DOHH2 (cell line): ENCODE results near the gene PALLD.

Experiments used
- H3F3A ChIP-seq: fragments of 200-600 bp; sonication (generic), shearing (Covaris generic); 2 replicates; pipeline ENCODE4 v1.6.0; 2016; ENCODE audit warnings: antibody characterized with exemption, mild to moderate bottlenecking; ENCODE audit not compliant: control insufficient read depth, insufficient read depth
- H3K27ac ChIP-seq: fragments of 200-600 bp; sonication (generic); 2 replicates; pipeline ENCODE4 v1.5.1; 2014; ENCODE audit warnings: low read depth, mild to moderate bottlenecking, low read length, moderate library complexity
- H3K27me3 ChIP-seq: fragments of 200-600 bp; sonication (generic); 2 replicates; pipeline ENCODE4 v1.6.1; 2014; ENCODE audit warnings: mild to moderate bottlenecking, low read length, mixed read lengths; ENCODE audit not compliant: control insufficient read depth
- H3K36me3 ChIP-seq: fragments of 200-600 bp; sonication (generic); 2 replicates; pipeline ENCODE4 v1.6.1; 2014; ENCODE audit warnings: mild to moderate bottlenecking, low read length, moderate library complexity, mixed read lengths; ENCODE audit not compliant: control insufficient read depth
- H3K4me1 ChIP-seq: fragments of 200-600 bp; sonication (generic); 2 replicates; pipeline ENCODE4 v1.6.1; 2014; ENCODE audit warnings: mild to moderate bottlenecking, low read length, mixed read lengths; ENCODE audit not compliant: control insufficient read depth
- H3K4me2 ChIP-seq: fragments of 200-600 bp; sonication (generic); 2 replicates; pipeline ENCODE4 v1.6.0; 2014; ENCODE audit warnings: mild to moderate bottlenecking, low read length, moderate library complexity
- H3K4me3 ChIP-seq: fragments of 200-600 bp; sonication (generic); 2 replicates; pipeline ENCODE4 v1.5.1; 2014; ENCODE audit warnings: mild to moderate bottlenecking, low read length, mixed read lengths
- H3K79me2 ChIP-seq: fragments of 200-600 bp; sonication (generic); 2 replicates; pipeline ENCODE4 v1.6.1; 2014; ENCODE audit warnings: mild to moderate bottlenecking, low read length, mixed read lengths; ENCODE audit not compliant: control insufficient read depth
- H3K9me2 ChIP-seq: fragments of 200-600 bp; sonication (generic); replicated peaks from 2 replicates; pipeline ENCODE4 v1.6.1; 2014; ENCODE audit warnings: mild to moderate bottlenecking, low read length, mixed read lengths; ENCODE audit not compliant: control insufficient read depth
- H3K9me3 ChIP-seq: fragments of 200-600 bp; sonication (generic); 2 replicates; pipeline ENCODE4 v1.6.1; 2014; ENCODE audit warnings: antibody characterized with exemption, low read length, mixed read lengths; ENCODE audit not compliant: control insufficient read depth, insufficient read depth
- H4K20me1 ChIP-seq: fragments of 200-600 bp; sonication (generic); 2 replicates; pipeline ENCODE4 v1.6.0; 2014; ENCODE audit warnings: low read depth, mild to moderate bottlenecking, antibody characterized with exemption, low read length, moderate library complexity; ENCODE audit not compliant: control insufficient read depth, insufficient read depth
- CTCF ChIP-seq: fragments of 200-600 bp; sonication (generic); IDR thresholded peaks from one replicate; pipeline ENCODE4 v1.5.1; 2014; ENCODE audit warnings: antibody characterized with exemption, mild to moderate bottlenecking, low read depth, low read length; ENCODE audit not compliant: poor library complexity, severe bottlenecking
- EZH2phosphoT487 ChIP-seq: fragments of 200-600 bp; sonication (generic); IDR thresholded peaks from 2 replicates; pipeline ENCODE4 v1.6.1; 2017; ENCODE audit warnings: borderline replicate concordance, mild to moderate bottlenecking, antibody characterized with exemption, low read length, moderate library complexity, mixed read lengths

PALLD gene

GRCh38 chr4:168575473-168575872 is 78.6 kb downstream of the PALLD start:
- Histone ChIP-seq H3K27me3 (no peaks in the 10 kb centered on the region), H4K20me1 (no peaks in the 10 kb centered on the region), H3K27ac (no peak overlapping the region), H3K9me2 (no peaks in the 10 kb centered on the region), H3K4me2 (no peak overlapping the region), H3K4me3 (no peak overlapping the region), H3K4me1 (no peaks in the 10 kb centered on the region), H3K9me3 (no peaks in the 10 kb centered on the region), H3F3A (no peaks in the 10 kb centered on the region), H3K79me2 (no peaks in the 10 kb centered on the region), H3K36me3 (no peaks in the 10 kb centered on the region)
- TF ChIP-seq EZH2phosphoT487: no peak
- no peak for TF ChIP-seq CTCF

- Histone ChIP-seq H3K27ac (no peak overlapping the region), H3K79me2 (no peaks in the 10 kb centered on the region), H3K9me2 (no peaks in the 10 kb centered on the region), H4K20me1 (no peaks in the 10 kb centered on the region), H3K9me3 (no peaks in the 10 kb centered on the region), H3F3A (no peaks in the 10 kb centered on the region), H3K4me2 (no peak overlapping the region), H3K27me3 (no peaks in the 10 kb centered on the region), H3K4me1 (no peaks in the 10 kb centered on the region), H3K36me3 (no peaks in the 10 kb centered on the region), H3K4me3 (no peak overlapping the region)
- TF ChIP-seq CTCF: no peak
- no peak for TF ChIP-seq EZH2phosphoT487
These were observed 80.8 kb downstream of the PALLD start for GRCh38 chr4:168577624-168578023.

- Histone ChIP-seq H3K36me3 (no peaks in the 10 kb centered on the region), H3K4me1 (no peaks in the 10 kb centered on the region), H3K27ac (no peak overlapping the region), H3K27me3 (no peaks in the 10 kb centered on the region), H3K9me3 (no peaks in the 10 kb centered on the region), H3F3A (no peaks in the 10 kb centered on the region), H3K79me2 (no peaks in the 10 kb centered on the region), H3K4me2 (no peak overlapping the region), H3K4me3 (no peak overlapping the region), H3K9me2 (no peaks in the 10 kb centered on the region), H4K20me1 (no peaks in the 10 kb centered on the region)
- TF ChIP-seq CTCF (no peak), EZH2phosphoT487 (no peak)
These were observed 83.4 kb downstream of the PALLD start for GRCh38 chr4:168580228-168580627.

- TF ChIP-seq CTCF: no peak
- TF ChIP-seq EZH2phosphoT487: no peak
- Histone ChIP-seq H3K4me3 (no peak overlapping the region), H3K4me2 (no peak overlapping the region), H3F3A (no peaks in the 10 kb centered on the region), H3K79me2 (no peaks in the 10 kb centered on the region), H3K36me3 (no peaks in the 10 kb centered on the region), H3K27me3 (no peaks in the 10 kb centered on the region), H3K9me3 (no peaks in the 10 kb centered on the region), H3K4me1 (no peaks in the 10 kb centered on the region), H3K9me2 (no peaks in the 10 kb centered on the region), H4K20me1 (no peaks in the 10 kb centered on the region), H3K27ac (no peak overlapping the region)
These were observed 87.5 kb downstream of the PALLD start for GRCh38 chr4:168584321-168584771.
